HG02571 (cell line): ENCODE data around the gene KRTAP4-3.
"Not testable (repeated sequence)": the region's sequence is repeated elsewhere in the genome, so short reads cannot be mapped to it uniquely, and the experiment has no call there.

Experiments
- ATAC-seq: cut with Tn5 transposase; IDR thresholded peaks from one replicate; pipeline ENCODE4 v1.9.1; 2021; ENCODE audit warnings: mild to moderate bottlenecking, moderate library complexity; ENCODE audit not compliant: unreplicated experiment

The KRTAP4-3 gene

GRCh38 chr17:41153856-41154255, 14.2 kb downstream of the KRTAP4-3 start:
- no peak for ATAC-seq

GRCh38 chr17:41151525-41151924, 16.5 kb downstream of the KRTAP4-3 start:
- no peak for ATAC-seq

- ATAC-seq, result no peak
Measured at GRCh38 chr17:41150026-41150425, 18.0 kb downstream of the KRTAP4-3 start.

- ATAC-seq, result no peak
Measured at GRCh38 chr17:41149652-41149985, 18.4 kb downstream of the KRTAP4-3 start, which contains the start of gene KRTAP4-5. TSS of gene KRTAP4-5 (minus strand) at chr17:41149825. CDS start at chr17:41149767, 58 bp downstream.

GRCh38 chr17:41148971-41149651, 18.9 kb downstream of the KRTAP4-3 start:
- not testable (repeated sequence) for ATAC-seq

GRCh38 chr17:41147531-41148204, 20.4 kb downstream of the KRTAP4-3 start:
- no peak for ATAC-seq

- no peak for ATAC-seq
Measured at GRCh38 chr17:41145261-41145660, 22.8 kb downstream of the KRTAP4-3 start.

- no peak for ATAC-seq
Measured at GRCh38 chr17:41144846-41145245, 23.2 kb downstream of the KRTAP4-3 start.

GRCh38 chr17:41141361-41141760, 26.7 kb downstream of the KRTAP4-3 start:
- ATAC-seq, result no peak

- no peak for ATAC-seq
Measured at GRCh38 chr17:41140360-41141131, 27.5 kb downstream of the KRTAP4-3 start, which contains the start of gene KRTAP4-6. TSS of gene KRTAP4-6 (minus strand) at chr17:41140544. CDS start at chr17:41140487, 57 bp downstream.

- ATAC-seq, result not testable (repeated sequence)
Measured at GRCh38 chr17:41139865-41140264, 28.2 kb downstream of the KRTAP4-3 start.

GRCh38 chr17:41133880-41134735, 33.9 kb downstream of the KRTAP4-3 start:
- ATAC-seq, result no peak

GRCh38 chr17:41131979-41132378, 36.0 kb downstream of the KRTAP4-3 start:
- no peak for ATAC-seq

- ATAC-seq, result no peak
Measured at GRCh38 chr17:41127371-41127770, 40.6 kb downstream of the KRTAP4-3 start.

- ATAC-seq, result no peak
Measured at GRCh38 chr17:41126412-41126811, 41.6 kb downstream of the KRTAP4-3 start.

GRCh38 chr17:41125064-41125463, 43.0 kb downstream of the KRTAP4-3 start:
- ATAC-seq, result no peak

- ATAC-seq, result not testable (repeated sequence)
Measured at GRCh38 chr17:41123991-41124371, 44.0 kb downstream of the KRTAP4-3 start, which contains the start of gene KRTAP4-12. TSS of gene KRTAP4-12 (minus strand) at chr17:41124182. CDS start at chr17:41124122, 60 bp downstream.

GRCh38 chr17:41123292-41123990, 44.6 kb downstream of the KRTAP4-3 start:
- not testable (repeated sequence) for ATAC-seq

- no peak for ATAC-seq
Measured at GRCh38 chr17:41121742-41122141, 46.3 kb downstream of the KRTAP4-3 start.
